Esophagus muscularis mucosa (tissue), 4 donors: ENCODE measurements around the gene PATE1. TPM values are rescaled to one million over a fixed set of nuclear protein-coding genes. Genes with fewer than 3 reads are reported as not detected.

Source experiments
- DNase-seq: peaks from one replicate; pipeline ENCODE4 v3.0.0-alpha.2; 2017; ENCODE audit errors: extremely low spot score
- H3K27ac ChIP-seq, 4 donors: fragments of 200-600 bp; sonication (generic); replicated peaks in 1 of 4; 1 replicate in 3 of 4; 2 replicates in 1 of 4; pipeline ENCODE4 v1.5.1; 2016 to 2019; ENCODE audit warnings: mild to moderate bottlenecking in 1 of 4
- H3K27me3 ChIP-seq, 4 donors: fragments of 200-600 bp; sonication (generic); one replicate each; pipeline versions ENCODE4 v1.5.1 to v1.6.0; 2016 to 2019
- H3K36me3 ChIP-seq, 4 donors: fragments of 200-600 bp; sonication (generic); one replicate each; pipeline ENCODE4 v1.5.1; 2016 to 2019
- H3K4me1 ChIP-seq, 4 donors: fragments of 200-600 bp; sonication (generic); one replicate each; pipeline ENCODE4 v1.5.1; 2016 to 2019
- H3K4me3 ChIP-seq, 4 donors: fragments of 200-600 bp; sonication (generic); 1 replicate in 2 of 4; 2 replicates in 2 of 4; pipeline ENCODE4 v1.5.1; 2016 to 2019; ENCODE audit warnings: mild to moderate bottlenecking in 4 of 4, moderate library complexity in 1 of 4
- H3K9me3 ChIP-seq, 4 donors: fragments of 200-600 bp; sonication (generic); 1 replicate in 3 of 4; 2 replicates in 1 of 4; pipeline ENCODE4 v1.5.1; 2016 to 2019
- CTCF ChIP-seq, 3 experiments: fragments of 200-600 bp in 2 of 3; fragments of 450-650 bp in 1 of 3; sonication (generic) in 2 of 3; IDR thresholded peaks; one replicate each; pipeline ENCODE4 v1.5.1; 2017 to 2019; ENCODE audit warnings: antibody characterized with exemption in 3 of 3, mild to moderate bottlenecking in 2 of 3, moderate library complexity in 1 of 3
- EP300 ChIP-seq: sonication (generic); formaldehyde crosslinking; IDR thresholded peaks from one replicate; pipeline ENCODE4 v1.6.1; 2017; ENCODE audit warnings: antibody characterized with exemption
- POLR2A ChIP-seq: fragments of 450-650 bp; IDR thresholded peaks from one replicate; pipeline ENCODE4 v1.6.1; 2017; ENCODE audit warnings: antibody characterized with exemption, moderate library complexity, mild to moderate bottlenecking, low read depth
- POLR2AphosphoS5 ChIP-seq, 2 donors: sonication (generic); formaldehyde crosslinking; IDR thresholded peaks; one replicate each; pipeline ENCODE4 v1.6.1; 2017; ENCODE audit warnings: antibody characterized with exemption in 2 of 2
- WGBS: methylation state at CpG from one replicate; pipeline ENCODE4 v1.1.5; 2018; 5-methylcytosine and 5-hydroxymethylcytosine counted together
- intact Hi-C: fragments of 100-400 bp; cut with DNase I; formaldehyde crosslinking; loops from one replicate; pipeline ENCODE4 v1.15.1; 2023
- total RNA-seq, 4 donors: library from RNA; depleted of rRNA; stranded (reverse); fragments of >200 nt; gene quantifications; one replicate each; pipeline versions ENCODE4 v1.1.0 to v1.2.1, GENCODE V29; 2016

PATE1 gene
- total RNA-seq, 4 donors from 2014 or later = not detected

- TF ChIP-seq EP300 (no peak), CTCF (IDR thresholded peaks at IDR 0.05) (no peak), POLR2AphosphoS5 (IDR thresholded peaks at IDR 0.05) (no peak), POLR2A (no peak)
- H3K4me1 ChIP-seq = no peaks in the 10 kb centered on the region
- no peak overlapping the region for H3K27ac ChIP-seq
- DNase-seq = no peak
- no peaks in the 10 kb centered on the region for H3K27me3 ChIP-seq
- intact Hi-C loops = no loop called here
- WGBS = 71% methylated on average over 1 of the region's 1 CpG
- H3K36me3 ChIP-seq = no peaks in the 10 kb centered on the region
- H3K9me3 ChIP-seq = no peaks in the 10 kb centered on the region
- H3K4me3 ChIP-seq = no peak overlapping the region
Observed at GRCh38 chr11:125724125-125724524, 22.0 kb upstream of the PATE1 start.

- Histone ChIP-seq H3K4me3 (no peak overlapping the region), H3K27me3 (no peaks in the 10 kb centered on the region), H3K36me3 (no peaks in the 10 kb centered on the region), H3K27ac (no peak overlapping the region), H3K9me3 (no peaks in the 10 kb centered on the region), H3K4me1 (no peaks in the 10 kb centered on the region)
- intact Hi-C loops = no loop called here
- no peak for TF ChIP-seq CTCF (IDR thresholded peaks at IDR 0.05)
- no peak for DNase-seq
- WGBS = 85% methylated on average over 3 of the region's 3 CpGs
Observed at GRCh38 chr11:125728969-125729368, 17.1 kb upstream of the PATE1 start.

GRCh38 chr11:125740617-125741016, 5.5 kb upstream of the PATE1 start:
- Histone ChIP-seq H3K4me3 (no peak overlapping the region), H3K27me3 (no peaks in the 10 kb centered on the region), H3K36me3 (no peaks in the 10 kb centered on the region), H3K27ac (no peak overlapping the region), H3K9me3 (peaks cover 0 to 7% (median 0%) of the 10 kb centered on the region in 4 donors), H3K4me1 (no peaks in the 10 kb centered on the region)
- TF ChIP-seq EP300 = no peak
- no peak for TF ChIP-seq POLR2AphosphoS5 (IDR thresholded peaks at IDR 0.05)
- no peak for TF ChIP-seq POLR2A
- no peak for DNase-seq
- intact Hi-C loops = no loop called here

- Histone ChIP-seq H3K36me3 (no peaks in the 10 kb centered on the region), H3K9me3 (no peaks in the 10 kb centered on the region), H3K27ac (no peak overlapping the region), H3K27me3 (no peaks in the 10 kb centered on the region), H3K4me1 (no peaks in the 10 kb centered on the region), H3K4me3 (no peak overlapping the region)
- TF ChIP-seq CTCF (IDR thresholded peaks at IDR 0.05) = no peak
- no peak for TF ChIP-seq EP300
- TF ChIP-seq POLR2AphosphoS5 (IDR thresholded peaks at IDR 0.05) = no peak
- no peak for TF ChIP-seq POLR2A
- intact Hi-C loops = no loop called here
- WGBS = 89% methylated on average over 1 of the region's 1 CpG
- no peak for DNase-seq
Observed at GRCh38 chr11:125743681-125744080, 2.4 kb upstream of the PATE1 start.

GRCh38 chr11:125750629-125751028, 4.5 kb downstream of the PATE1 start:
- WGBS = 35% methylated on average over 2 of the region's 2 CpGs
- intact Hi-C loops = no loop called here

More at GRCh38 chr11:125750629-125751028, 4.5 kb downstream of the PATE1 start:
- Histone ChIP-seq H3K4me1 (no peaks in the 10 kb centered on the region), H3K27me3 (no peaks in the 10 kb centered on the region), H3K27ac (no peak overlapping the region), H3K36me3 (no peaks in the 10 kb centered on the region), H3K9me3 (no peaks in the 10 kb centered on the region), H3K4me3 (no peak overlapping the region)
- TF ChIP-seq CTCF (IDR thresholded peaks at IDR 0.05) (no peak), POLR2A (no peak)
- DNase-seq = no peak
